Activated T-helper 17 cell treated with anti-CD3 and anti-CD28 coated beads, Interleukin-2, amount 50 U/mL, for 72 hours (primary cell): ENCODE results near the gene LCN15. TPM values are rescaled to one million over a fixed set of nuclear protein-coding genes. Genes with fewer than 3 reads are reported as not detected.
A peak's percentile ranks its signal among the peaks of the same experiment; 100 is the strongest.
"Not testable (repeated sequence)": the region's sequence is repeated elsewhere in the genome, so short reads cannot be mapped to it uniquely, and the experiment has no call there.

Experiments
- ATAC-seq: fragments of 150-1000 bp; cut with Tn5 transposase; replicated peaks from 2 replicates; pipeline ENCODE4 v1.10.0; 2021; ENCODE audit warnings: mild to moderate bottlenecking, moderate library complexity
- H3K27ac Mint-ChIP-seq: one replicate; pipeline ENCODE4 v1.8.0; 2022; ENCODE audit warnings: mixed read lengths
- H3K27me3 Mint-ChIP-seq: one replicate; pipeline ENCODE4 v1.8.0; 2022; ENCODE audit warnings: mixed read lengths
- H3K36me3 Mint-ChIP-seq: one replicate; pipeline ENCODE4 v1.8.0; 2022; ENCODE audit warnings: low read depth, mild to moderate bottlenecking, mixed read lengths
- H3K4me1 Mint-ChIP-seq: one replicate; pipeline ENCODE4 v1.8.0; 2022; ENCODE audit warnings: mixed read lengths
- H3K4me3 Mint-ChIP-seq: one replicate; pipeline ENCODE4 v1.8.0; 2022; ENCODE audit warnings: mild to moderate bottlenecking, mixed read lengths
- H3K9me3 Mint-ChIP-seq: one replicate; pipeline ENCODE4 v1.8.0; 2022; ENCODE audit warnings: mixed read lengths
- total RNA-seq, 2 donors: library from RNA; stranded (reverse); gene quantifications; one replicate each; pipeline ENCODE4 v1.2.3, GENCODE V29; 2022

LCN15 gene
- total RNA-seq, 2 donors from 2014 or later: not detected

GRCh38 chr9:136799079-136799853, 34.9 kb upstream of the LCN15 start:
- H3K9me3 Mint-ChIP-seq: no peaks in the 10 kb centered on the region
- H3K27ac Mint-ChIP-seq: no peak overlapping the region
- no peak for ATAC-seq
- H3K4me3 Mint-ChIP-seq: peak overlapping the region; percentile 61
- H3K36me3 Mint-ChIP-seq: no peaks in the 10 kb centered on the region
- H3K27me3 Mint-ChIP-seq: no peaks in the 10 kb centered on the region
- no peaks in the 10 kb centered on the region for H3K4me1 Mint-ChIP-seq

GRCh38 chr9:136798708-136799078, 34.4 kb upstream of the LCN15 start:
- no peaks in the 10 kb centered on the region for H3K36me3 Mint-ChIP-seq
- H3K27ac Mint-ChIP-seq: no peak overlapping the region
- no peak overlapping the region for H3K4me3 Mint-ChIP-seq
- no peaks in the 10 kb centered on the region for H3K9me3 Mint-ChIP-seq
- no peaks in the 10 kb centered on the region for H3K4me1 Mint-ChIP-seq
- no peaks in the 10 kb centered on the region for H3K27me3 Mint-ChIP-seq
- ATAC-seq: no peak

- not testable (repeated sequence) for H3K27ac Mint-ChIP-seq, H3K9me3 Mint-ChIP-seq, H3K27me3 Mint-ChIP-seq, H3K4me3 Mint-ChIP-seq, ATAC-seq, H3K4me1 Mint-ChIP-seq, H3K36me3 Mint-ChIP-seq
Observed at GRCh38 chr9:136796775-136797347, 32.5 kb upstream of the LCN15 start.

GRCh38 chr9:136796238-136796774, 32.0 kb upstream of the LCN15 start, which contains the start of gene CCDC183:
TSS of gene CCDC183 (plus strand) at chr9:136796338. CDS start at chr9:136796398, 60 bp downstream.
- peaks cover 5% of the 10 kb centered on the region for H3K36me3 Mint-ChIP-seq
- no peaks in the 10 kb centered on the region for H3K9me3 Mint-ChIP-seq
- no peak for ATAC-seq
- no peak within 1 kb of the TSS for H3K27ac Mint-ChIP-seq
- no peaks in the 10 kb centered on the region for H3K27me3 Mint-ChIP-seq
- H3K4me1 Mint-ChIP-seq: no peaks in the 10 kb centered on the region
- no peak within 1 kb of the TSS for H3K4me3 Mint-ChIP-seq

GRCh38 chr9:136795000-136795348, 30.7 kb upstream of the LCN15 start:
- Mint-ChIP-seq H3K36me3 (peaks cover 5% of the 10 kb centered on the region), H3K4me3 (no peak overlapping the region)

GRCh38 chr9:136794281-136794999, 30.1 kb upstream of the LCN15 start:
- Mint-ChIP-seq H3K36me3 (peaks cover 5% of the 10 kb centered on the region), H3K9me3 (no peaks in the 10 kb centered on the region), H3K4me1 (no peaks in the 10 kb centered on the region), H3K4me3 (no peak overlapping the region), H3K27me3 (no peaks in the 10 kb centered on the region), H3K27ac (no peak overlapping the region)
- ATAC-seq: no peak

More at GRCh38 chr9:136795000-136795348, 30.7 kb upstream of the LCN15 start:
- H3K27ac Mint-ChIP-seq: no peak overlapping the region
- H3K27me3 Mint-ChIP-seq: no peaks in the 10 kb centered on the region
- no peak for ATAC-seq
- no peaks in the 10 kb centered on the region for H3K4me1 Mint-ChIP-seq
- no peaks in the 10 kb centered on the region for H3K9me3 Mint-ChIP-seq

GRCh38 chr9:136793086-136793946, 29.0 kb upstream of the LCN15 start:
- peak overlapping the region; percentile 19 for H3K4me3 Mint-ChIP-seq

GRCh38 chr9:136792321-136793085, 28.2 kb upstream of the LCN15 start:
- Mint-ChIP-seq H3K27me3 (no peaks in the 10 kb centered on the region), H3K9me3 (no peaks in the 10 kb centered on the region), H3K36me3 (peaks cover 5% of the 10 kb centered on the region), H3K27ac (no peak overlapping the region), H3K4me3 (peak overlapping the region; percentile 75), H3K4me1 (peaks cover 12% of the 10 kb centered on the region)
- no peak for ATAC-seq

More at GRCh38 chr9:136793086-136793946, 29.0 kb upstream of the LCN15 start:
- Mint-ChIP-seq H3K27ac (peak overlapping the region; percentile 63), H3K36me3 (peaks cover 5% of the 10 kb centered on the region), H3K9me3 (no peaks in the 10 kb centered on the region), H3K27me3 (no peaks in the 10 kb centered on the region), H3K4me1 (peaks cover 4% of the 10 kb centered on the region)
- no peak for ATAC-seq

GRCh38 chr9:136791516-136792276, 27.4 kb upstream of the LCN15 start:
- ATAC-seq: peak; percentile 9
- H3K4me1 Mint-ChIP-seq: peaks cover 13% of the 10 kb centered on the region
- H3K9me3 Mint-ChIP-seq: no peaks in the 10 kb centered on the region
- peak overlapping the region; percentile 75 for H3K4me3 Mint-ChIP-seq
- peak overlapping the region; percentile 48 for H3K27ac Mint-ChIP-seq
- no peaks in the 10 kb centered on the region for H3K27me3 Mint-ChIP-seq
- H3K36me3 Mint-ChIP-seq: peaks cover 5% of the 10 kb centered on the region

GRCh38 chr9:136790640-136791515, 26.6 kb upstream of the LCN15 start, which contains the start of gene TMEM141:
TSS of gene TMEM141 (plus strand) at chr9:136791344. CDS start at chr9:136791371, 27 bp downstream.
- Mint-ChIP-seq H3K9me3 (no peaks in the 10 kb centered on the region), H3K27ac (peak within 1 kb of the TSS; percentile 48), H3K27me3 (no peaks in the 10 kb centered on the region), H3K4me3 (peak within 1 kb of the TSS; percentile 75), H3K4me1 (peaks cover 13% of the 10 kb centered on the region), H3K36me3 (peaks cover 5% of the 10 kb centered on the region)
- peak; percentile 91 for ATAC-seq

- no peak for ATAC-seq
- peaks cover 18% of the 10 kb centered on the region for H3K4me1 Mint-ChIP-seq
- H3K4me3 Mint-ChIP-seq: no peak overlapping the region
- no peak overlapping the region for H3K27ac Mint-ChIP-seq
- no peaks in the 10 kb centered on the region for H3K27me3 Mint-ChIP-seq
- no peaks in the 10 kb centered on the region for H3K9me3 Mint-ChIP-seq
- peaks cover 5% of the 10 kb centered on the region for H3K36me3 Mint-ChIP-seq
Observed at GRCh38 chr9:136789523-136789937, 25.2 kb upstream of the LCN15 start.
